Stimulated activated CD8-positive, alpha-beta memory T cell treated with anti-CD3 and anti-CD28 coated beads, Interleukin-15, amount 100 ng/mL, for 24 hours (primary cell): ENCODE measurements around the gene KLF18.
"Not testable (repeated sequence)": the region's sequence is repeated elsewhere in the genome, so short reads cannot be mapped to it uniquely, and the experiment has no call there.

ENCODE experiments used
- DNase-seq: peaks from one replicate; pipeline ENCODE4 v3.0.0-alpha.2; 2020; ENCODE audit warnings: low read depth

The KLF18 gene

DNA sequence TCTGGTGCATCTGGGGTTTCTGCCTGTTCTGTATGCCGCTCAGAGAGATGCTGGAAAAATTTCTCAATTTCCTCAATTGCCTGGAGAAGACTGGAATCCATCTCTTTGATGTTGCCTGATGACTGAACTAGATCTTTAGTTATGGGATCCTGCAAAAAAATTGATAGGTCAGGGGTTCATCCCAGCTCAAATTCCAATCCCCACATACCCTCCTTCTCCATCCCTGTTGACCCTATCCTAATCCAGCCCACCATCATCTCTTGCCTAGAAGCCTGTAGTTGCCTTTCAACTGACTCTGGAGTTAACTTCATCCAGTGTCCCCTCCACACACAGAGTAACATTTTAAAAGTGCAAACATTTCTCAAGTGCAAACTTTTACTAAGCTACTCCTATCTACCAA lies at the start of gene KLF18:
Gene KLF18, minus strand, starts transcription at position 101 of the 400 bp plus-strand sequence. Its CDS starts 0 bp downstream, at position 101.
- no peak for DNase-seq

DNA sequence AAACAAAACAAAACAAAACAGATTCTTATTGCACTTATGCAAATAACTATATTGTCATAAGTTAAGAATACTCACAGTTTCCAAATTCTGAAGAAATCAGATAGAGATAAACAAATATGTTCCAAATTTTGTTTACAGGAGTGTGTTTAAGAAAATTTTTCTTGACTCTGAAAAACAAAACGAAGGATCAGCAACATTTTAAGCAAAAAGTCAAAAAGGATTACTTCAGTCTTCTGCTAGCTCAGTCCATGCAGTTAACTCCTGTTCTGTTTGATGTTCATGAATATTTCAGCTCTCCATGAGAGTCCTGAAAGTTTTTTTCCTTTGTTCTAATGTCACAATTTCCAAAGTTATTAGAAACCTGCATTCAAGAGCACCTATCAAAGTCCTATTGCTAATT lies 33.2 kb upstream of the KLF18 start:
- no peak for DNase-seq

DNA sequence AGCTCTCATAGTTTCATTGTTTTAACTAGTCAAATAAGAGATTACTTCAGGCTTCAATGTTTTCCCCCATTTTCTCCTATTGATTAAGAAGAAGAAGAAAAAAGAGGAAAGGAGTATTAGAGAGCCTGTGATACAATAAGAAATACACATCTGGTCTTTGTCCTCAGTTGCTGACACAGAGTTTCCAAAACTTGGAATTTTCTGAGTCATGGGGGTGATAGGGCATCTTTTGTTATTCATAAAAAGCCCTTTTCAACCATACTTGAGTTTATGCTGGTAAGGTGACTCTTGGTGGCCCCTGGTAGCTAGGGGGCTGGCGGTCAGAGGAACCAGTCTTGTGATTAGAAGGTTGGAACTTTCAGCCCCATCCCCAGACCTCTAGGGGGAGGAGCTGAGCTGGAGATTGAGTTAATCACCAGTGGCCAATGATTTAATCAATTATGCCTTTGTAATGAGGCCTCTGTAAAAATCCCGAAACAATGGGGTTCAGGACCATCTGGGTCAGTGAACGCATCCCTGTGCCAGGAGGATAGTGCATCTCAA lies 28.9 kb upstream of the KLF18 start:
- DNase-seq = no peak

DNA sequence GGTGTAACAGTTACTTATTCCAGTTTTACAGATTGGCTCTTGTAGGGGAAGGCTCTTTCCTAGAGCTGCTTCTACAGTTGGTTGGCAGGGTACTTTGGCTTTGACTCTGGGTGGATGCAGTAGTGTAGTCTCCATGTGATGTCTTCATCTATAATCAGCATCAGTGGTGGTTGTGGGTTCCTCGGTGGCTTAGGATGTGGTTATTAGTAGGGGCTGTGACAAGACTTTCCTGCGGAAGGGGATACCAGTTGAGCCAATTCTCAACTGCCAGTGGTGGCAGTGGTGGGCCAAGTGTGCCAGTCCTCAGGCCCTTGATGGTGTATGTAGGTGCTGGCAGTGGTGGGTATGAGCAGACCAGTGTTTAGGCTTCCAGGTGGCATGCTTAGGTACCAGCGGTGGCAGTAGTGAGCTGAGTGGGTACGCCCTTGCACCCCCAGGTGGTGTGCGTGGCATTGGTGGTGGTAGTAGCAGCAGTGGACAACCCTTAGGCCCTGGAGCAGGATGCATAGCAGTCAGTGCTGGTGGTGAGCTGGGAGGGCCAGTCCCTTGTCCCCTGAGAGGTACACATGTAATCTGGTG lies 27.2 kb upstream of the KLF18 start:
- no peak for DNase-seq

DNA sequence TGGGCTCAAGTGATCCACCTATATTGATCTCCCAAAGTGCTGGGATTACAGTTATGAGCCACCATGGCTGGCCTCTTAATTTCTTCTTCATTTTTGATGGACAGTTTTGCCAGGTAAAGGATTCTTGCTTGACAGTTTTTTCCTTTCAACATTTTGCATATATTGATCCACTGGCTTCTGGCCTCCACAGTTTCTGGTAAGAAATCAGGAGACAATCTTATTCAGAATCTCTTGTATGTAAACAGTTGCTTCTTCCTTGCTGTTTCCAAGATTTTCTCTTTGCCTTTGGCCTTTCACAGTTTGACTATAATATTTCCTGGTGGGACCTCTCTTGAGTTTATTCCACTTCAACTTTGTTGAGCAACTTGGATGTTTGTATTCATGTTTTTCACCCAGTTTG lies 20.1 kb upstream of the KLF18 start:
- DNase-seq = no peak

DNA sequence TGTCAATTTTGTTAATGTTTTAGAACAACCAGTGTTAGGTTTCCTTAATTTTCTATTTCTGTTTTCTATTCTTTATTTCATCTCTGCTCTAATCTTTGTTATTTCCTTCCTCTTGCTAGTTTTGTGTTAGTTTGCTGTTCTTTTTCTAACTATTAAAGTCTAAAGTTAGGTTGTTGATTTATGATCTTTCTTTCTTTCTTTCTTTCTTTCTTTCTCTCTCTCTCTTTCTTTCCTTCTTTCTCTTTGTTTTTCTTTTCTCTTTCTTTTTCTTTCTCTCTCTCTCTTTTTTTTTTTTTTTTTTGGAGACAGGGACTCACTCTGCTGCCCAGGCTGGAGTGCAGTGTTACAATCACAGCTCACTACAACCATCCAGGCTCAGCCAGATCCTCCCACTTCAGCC lies 17.4 kb upstream of the KLF18 start:
- DNase-seq = no peak

DNA sequence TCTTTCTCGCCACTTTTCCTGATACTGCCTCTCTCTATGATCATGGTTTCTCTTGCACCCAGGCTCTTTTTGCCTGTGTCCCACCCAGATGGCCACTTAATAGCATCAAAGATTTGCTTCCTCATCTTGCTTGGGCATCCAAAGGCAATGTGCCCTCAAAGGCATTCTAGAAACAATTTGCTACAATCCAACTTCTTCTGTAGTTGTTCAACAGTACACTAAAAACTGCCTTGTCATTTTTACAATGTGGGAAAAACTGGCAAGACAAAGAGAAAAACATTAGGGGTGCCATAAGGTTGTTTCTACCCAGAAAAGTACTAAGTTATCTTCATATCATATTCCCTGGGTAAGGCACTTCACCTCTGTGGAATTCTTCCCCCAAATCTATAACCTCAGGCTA lies 16.5 kb upstream of the KLF18 start:
- no peak for DNase-seq

DNA sequence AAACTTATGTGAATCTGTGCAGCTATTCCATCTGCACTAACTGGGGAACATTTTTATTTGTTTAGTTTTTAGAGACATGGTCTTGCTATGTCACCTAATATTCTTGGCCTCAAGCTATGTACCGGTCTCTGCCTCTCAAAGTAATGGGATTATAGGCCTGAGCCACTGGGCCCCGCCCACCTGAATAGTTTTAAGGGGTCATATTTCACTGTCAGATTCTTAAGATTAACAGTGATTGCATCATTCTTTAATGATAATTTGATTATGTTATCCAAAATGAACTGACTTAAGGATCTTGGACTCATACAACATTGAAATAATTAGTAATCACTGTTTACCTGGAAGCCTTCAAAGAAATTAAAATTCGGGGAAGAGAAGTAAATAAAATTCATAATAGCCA lies 12.6 kb upstream of the KLF18 start:
- no peak for DNase-seq

DNA sequence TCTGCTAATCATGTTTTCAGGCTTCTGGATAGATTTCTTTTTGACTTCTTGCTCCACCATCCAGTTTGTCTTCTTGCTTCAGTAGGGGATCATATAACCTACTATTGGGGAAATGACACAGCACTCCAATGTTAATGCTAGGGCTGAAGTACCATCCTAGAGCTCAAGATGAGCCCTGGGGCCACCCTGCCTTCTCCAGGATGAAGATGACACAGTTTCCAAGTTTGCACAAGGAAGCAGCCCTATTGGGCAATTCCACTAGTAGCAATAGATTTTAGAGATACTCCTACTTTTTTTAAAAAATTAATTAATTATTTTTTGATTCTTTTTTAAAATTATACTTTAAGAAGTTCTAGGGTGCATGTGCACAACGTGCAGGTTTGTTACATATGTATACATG lies 11.3 kb upstream of the KLF18 start:
- DNase-seq = no peak

DNA sequence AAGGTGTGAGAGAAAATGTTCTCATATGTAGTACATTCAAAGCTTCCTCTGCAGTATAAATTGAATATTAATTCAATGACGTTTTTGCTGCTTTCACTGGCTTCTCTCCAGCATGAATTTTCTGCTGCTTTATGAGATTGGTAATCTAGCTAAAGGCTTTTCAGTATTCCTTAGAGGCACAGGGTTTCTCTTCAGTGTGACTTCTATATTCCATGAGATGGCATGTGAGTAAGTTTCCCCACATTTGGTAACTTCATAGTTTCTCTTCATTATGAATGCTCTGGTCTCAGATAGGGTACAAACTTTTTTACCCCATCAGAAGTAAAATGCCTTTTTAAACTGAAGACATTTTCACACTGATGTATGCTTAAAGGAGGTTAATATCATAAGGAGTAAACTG lies 10.4 kb upstream of the KLF18 start:
- DNase-seq = no peak

DNA sequence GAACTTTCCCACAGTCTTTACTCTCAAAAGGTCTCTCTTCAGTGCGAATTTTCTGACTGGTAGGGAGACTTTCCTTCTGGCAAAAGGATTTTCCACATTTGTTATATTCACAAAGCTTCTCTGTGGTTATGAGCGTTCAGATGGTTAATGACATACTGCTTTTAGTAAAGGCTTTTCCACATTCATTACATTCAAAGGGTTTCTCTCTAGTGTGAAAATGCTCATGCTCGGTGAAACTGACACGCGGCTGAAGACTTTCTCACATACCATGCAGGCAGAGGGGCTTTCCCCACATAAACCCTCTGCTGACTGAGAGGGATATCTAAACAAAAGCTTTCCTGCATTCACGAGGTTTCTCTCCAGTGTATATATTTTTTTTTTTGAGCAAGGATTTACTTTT lies 9.9 kb upstream of the KLF18 start:
- no peak for DNase-seq

DNA sequence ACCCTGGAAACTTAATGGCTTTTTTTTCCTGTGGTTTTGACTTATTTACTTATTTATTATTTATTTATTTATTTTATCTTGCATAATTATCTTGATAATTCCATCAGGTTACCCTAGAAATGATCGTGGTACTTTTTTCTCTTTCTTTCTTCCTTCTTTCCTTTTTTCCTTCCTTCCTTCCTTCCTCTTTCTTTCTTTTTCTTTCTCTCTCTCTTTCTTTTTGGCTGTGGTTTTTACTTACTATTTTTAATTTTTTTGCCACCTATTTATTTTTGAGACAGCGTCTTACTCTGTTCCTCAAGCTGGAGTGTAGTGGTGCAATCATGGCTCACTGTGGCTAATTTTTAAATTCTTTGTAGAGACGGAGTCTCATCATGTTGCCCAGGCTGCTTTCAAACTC lies 6.2 kb upstream of the KLF18 start:
- DNase-seq = no peak

DNA sequence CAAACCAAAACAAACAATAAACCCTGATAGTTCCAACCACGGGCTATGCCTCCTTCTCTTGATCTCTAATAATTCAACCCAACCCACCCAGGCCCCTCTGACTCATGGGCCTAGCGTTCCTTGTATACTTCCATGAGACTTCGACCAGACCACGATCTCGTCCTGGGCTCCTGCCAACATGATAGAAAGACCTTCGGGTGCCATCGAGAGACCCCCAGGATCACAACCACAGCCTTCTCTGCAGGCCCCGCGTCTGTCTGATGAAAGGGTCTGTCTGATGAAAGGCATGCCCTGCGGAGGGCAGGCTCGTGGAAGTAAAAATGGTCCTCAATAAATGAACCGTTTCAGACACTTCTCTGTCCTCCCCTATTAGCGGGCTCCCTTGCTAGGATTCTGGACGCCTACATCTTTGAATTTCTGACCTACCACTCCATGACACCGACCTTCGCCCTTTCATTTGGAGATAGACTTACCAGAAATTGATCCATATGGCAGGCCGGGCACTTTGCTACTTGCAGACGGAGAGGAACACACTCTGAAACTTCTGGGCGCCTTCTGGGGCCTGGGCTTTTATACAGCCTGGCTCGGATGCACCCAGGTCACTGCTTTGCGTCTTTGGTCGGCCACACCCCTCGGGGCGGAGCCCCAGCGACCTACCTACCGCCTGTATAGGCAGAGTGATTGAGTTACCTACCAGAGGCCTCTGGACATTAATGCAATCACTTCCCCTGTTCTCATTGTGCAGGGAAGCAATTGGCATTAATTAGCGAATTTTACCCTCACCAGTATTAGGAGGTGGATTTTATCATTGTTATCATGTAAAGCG lies 5.3 kb upstream of the KLF18 start:
- DNase-seq = no peak

DNA sequence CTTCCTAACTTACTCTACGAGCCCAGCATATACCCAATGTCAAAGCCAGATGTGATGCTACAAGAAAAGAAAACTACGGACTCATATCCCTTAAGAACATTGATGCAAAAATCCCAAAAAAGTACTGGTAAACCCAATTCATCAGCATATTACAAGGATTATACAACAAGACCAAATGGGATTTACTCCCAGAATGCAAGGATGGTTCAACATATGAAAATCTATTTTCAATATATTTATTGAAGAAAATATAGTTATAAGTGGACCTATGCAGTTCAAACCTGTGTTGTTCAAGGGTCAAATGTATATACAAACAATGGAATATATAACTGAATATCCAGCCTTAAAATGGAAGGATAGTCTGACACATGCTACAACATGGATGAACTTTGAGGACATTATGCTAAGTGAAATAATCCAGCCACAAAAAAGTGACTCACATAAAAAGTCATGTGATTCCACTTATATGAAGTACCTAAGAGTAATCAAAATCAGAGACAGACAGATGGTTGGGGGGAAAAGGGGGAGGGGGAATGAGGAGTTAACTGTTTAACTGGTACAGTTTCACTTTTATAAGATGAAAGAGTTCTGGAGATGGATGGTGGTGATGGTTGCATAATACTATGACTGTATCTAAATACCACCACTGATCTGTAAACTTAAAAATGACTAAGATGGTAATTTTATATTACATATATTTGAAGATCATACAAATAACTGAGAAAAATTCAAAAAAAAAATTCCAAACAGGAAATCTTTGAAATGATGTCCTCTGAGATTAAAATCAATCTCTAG lies 3.7 kb upstream of the KLF18 start:
- no peak for DNase-seq

DNA sequence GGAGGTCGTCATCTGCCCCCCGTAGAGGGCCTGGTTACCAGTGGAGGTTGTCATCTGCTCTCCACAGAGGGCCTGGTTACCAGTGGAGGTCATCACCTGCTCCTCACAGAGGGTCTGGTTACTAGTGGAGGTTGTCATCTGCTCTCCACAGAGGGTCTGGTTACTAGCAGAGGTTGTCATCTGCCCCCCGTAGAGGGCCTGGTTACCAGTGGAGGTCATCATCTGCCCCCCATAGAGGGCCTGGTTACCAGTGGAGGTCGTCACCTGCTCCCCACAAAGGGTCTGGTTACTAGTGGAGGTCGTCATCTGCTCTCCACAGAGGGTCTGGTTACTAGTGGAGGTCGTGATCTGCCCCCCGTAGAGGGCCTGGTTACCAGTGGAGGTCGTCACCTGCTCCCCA lies 1.9 kb downstream of the KLF18 start:
- DNase-seq = not testable (repeated sequence)

DNA sequence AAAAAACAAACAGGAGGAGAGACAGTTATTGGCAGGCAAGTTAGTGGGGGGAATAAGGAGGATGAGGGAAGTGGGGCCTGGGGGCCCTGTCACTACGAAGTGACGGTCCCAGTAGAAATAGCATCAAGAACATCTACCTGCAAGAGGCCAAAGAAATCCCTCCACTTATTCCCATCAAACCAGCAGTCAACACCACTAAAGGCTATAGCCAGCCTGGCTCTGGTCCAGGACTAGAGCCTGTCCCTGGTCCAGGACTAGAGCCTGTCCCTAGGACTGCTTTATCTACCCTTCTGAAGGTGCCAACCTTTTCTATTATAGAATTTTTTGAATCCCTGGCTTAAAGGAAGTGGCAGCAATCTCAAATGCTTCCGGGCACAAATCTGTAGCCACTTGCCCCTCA lies 3.2 kb downstream of the KLF18 start:
- no peak for DNase-seq

DNA sequence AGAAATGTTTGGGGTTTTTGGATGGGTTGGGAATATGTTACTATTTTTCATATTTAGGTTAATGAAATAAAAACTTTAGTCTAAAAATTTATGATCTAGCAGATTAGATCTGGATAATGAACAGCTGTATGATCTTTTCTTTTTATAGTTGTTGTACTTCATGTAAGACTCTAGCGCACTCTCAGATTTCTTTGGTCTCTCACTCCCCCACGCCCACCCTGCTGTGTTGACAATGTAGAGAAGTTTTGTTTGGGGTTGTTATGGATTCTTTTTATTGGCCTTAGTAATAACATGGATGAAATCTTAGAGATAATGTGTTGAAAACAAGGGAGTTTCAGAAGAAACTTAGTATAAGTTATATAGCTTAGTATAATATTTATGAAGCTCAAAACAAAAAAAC lies 5.5 kb downstream of the KLF18 start:
- no peak for DNase-seq

DNA sequence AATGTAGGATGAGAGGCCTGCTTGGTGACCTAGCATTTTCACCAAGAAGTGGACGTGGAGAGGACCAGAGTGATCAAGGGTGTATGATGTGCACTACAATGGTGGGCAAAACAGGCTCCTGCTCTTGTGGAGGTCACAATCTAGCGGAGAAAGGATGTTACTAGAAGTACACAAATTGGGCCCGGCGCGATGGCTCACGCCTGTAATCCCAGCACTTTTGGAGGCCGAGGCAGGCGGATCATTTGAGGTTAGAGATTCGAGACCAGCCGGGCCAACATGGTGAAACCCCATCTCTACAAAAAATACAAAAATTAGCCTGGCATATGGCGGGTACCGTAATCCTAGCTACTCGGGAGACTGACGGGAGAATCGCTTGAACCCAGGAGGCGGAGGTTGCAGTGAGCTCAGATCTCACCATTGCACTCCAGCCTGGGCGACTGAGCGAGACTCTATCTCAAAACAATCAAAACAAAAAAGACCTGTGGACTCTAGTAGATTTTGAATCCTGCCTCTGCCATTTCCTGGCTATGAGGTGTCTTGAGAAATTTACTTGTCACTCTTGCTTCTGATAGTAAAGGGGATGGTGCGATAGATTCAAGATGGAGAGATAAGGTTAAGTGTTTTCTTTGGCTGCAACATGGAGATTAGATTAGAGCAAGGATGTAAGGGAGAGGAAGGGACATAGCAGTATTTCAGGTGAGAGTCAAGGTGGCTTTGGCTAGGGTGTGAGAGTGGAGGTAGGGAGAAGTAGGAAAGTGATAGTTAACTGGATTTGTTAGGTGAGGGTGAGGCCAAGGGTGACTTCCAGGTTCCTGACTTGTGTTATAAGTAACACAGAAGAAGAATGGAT lies 7.1 kb downstream of the KLF18 start:
- DNase-seq = no peak

DNA sequence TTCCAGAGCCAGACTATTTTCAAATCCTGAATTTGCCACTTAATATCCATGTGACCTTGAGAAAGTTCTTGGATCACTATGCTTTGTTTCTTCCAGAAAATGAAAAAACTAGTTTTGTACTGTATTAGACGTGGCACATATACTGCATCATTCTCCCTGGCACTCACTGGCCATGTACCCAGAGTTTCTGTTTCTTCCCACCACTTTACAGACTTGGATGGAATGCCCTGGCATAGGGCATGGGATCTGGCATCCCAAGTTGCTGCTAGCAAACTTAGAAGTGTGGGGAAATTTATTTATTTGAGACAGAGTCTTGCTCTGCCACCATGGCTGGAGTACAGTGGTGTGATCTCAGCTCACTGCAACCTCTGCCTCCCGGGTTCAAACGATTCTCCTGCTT lies 10.0 kb downstream of the KLF18 start:
- no peak for DNase-seq

DNA sequence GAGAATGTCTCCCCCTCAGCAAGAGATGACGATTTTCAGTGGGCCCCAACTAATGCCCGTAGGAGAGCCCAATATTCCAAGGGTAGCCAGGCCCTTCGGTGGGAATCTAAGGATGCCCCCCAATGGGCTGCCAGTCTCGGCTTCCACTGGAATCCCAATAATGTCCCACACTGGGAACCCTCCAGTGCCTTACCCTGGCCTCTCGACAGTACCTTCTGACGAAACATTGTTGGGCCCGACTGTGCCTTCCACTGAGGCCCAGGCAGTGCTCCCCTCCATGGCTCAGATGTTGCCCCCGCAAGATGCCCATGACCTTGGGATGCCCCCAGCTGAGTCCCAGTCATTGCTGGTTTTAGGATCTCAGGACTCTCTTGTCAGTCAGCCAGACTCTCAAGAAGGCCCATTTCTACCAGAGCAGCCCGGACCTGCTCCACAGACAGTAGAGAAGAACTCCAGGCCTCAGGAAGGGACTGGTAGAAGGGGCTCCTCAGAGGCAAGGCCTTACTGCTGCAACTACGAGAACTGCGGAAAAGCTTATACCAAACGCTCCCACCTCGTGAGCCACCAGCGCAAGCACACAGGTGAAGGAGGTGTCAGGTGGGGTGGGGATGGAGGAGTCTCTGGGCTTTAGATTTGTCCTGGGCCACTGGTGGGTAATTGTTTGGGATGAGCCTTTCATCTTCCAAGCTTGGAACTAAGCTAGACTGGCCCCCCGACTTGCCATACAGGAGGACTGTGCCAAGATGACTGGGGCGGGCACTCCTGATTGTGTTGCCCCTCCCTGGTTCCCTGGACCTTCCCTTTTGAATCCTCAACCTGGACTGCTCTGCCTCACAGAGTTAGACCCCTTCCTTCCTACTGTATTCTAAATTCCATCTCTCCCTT lies 11.6 kb downstream of the KLF18 start:
- no peak for DNase-seq

DNA sequence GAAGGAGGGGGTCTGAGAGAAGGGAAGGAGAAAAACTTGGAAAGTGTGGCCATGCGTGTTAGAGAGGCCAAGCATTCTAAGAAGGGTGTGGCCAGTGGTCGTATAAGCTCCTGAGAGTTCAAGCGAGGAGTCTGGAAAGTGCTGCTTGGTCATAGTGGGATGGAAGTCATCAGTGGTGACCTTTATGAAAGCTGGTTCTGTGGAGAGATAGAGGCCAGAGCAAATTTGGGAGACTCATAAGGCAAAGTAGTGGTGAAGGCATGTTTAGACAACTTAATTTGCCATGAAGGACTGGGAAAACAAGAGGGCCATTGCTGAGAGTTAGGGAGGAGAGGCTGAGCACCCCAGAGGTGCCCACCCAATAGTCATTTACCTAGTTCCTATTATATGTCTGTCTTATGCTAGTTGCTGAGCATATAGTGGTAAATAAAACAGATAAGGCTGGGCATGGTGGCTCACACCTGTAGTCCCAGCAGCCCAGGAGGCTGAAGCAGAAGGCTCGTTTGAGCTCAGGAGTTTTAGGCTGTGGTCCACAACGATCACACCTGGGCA lies 21.0 kb downstream of the KLF18 start:
- DNase-seq = no peak
